K562 (cell line): ENCODE results near the gene SPATA20. TPM values are rescaled to one million over a fixed set of nuclear protein-coding genes. Genes with fewer than 3 reads are reported as not detected.

ENCODE experiments used
- ARID2 ChIP-seq: fragments of 450-650 bp; IDR thresholded peaks from 2 replicates; pipeline ENCODE4 v1.6.1; 2017; ENCODE audit warnings: antibody characterized with exemption, mild to moderate bottlenecking
- KAT2B ChIP-seq: IDR thresholded peaks from one replicate; pipeline ENCODE4 v1.6.1; 2012; ENCODE audit warnings: low read depth, mild to moderate bottlenecking, control low read depth, inconsistent platforms, low read length, moderate library complexity
- KLF16 ChIP-seq: IDR thresholded peaks from 2 replicates; pipeline ENCODE4 v1.6.1; 2016; ENCODE audit warnings: antibody characterized with exemption
- MEIS2 ChIP-seq: fragments of 450-650 bp; IDR thresholded peaks from 2 replicates; pipeline ENCODE4 v1.6.1; 2014; ENCODE audit warnings: mild to moderate bottlenecking; ENCODE audit not compliant: partially characterized antibody
- OTX1 ChIP-seq: fragments of 450-650 bp; formaldehyde crosslinking; IDR thresholded peaks from 2 replicates; pipeline ENCODE4 v1.4.0; 2022; ENCODE audit warnings: mild to moderate bottlenecking
- POLR2A ChIP-seq: fragments of 450-650 bp; conservative IDR thresholded peaks from 2 replicates; pipeline ENCODE4 v1.6.1; 2016
- RFX5 ChIP-seq: IDR thresholded peaks from 2 replicates; pipeline ENCODE4 v1.6.1; 2011; ENCODE audit warnings: low read depth, mild to moderate bottlenecking, improper control_type of control experiment, low read length
- SAP30 ChIP-seq: fragments of 200-600 bp; sonication (generic); IDR thresholded peaks from 2 replicates; pipeline ENCODE4 v1.6.1; 2012; ENCODE audit warnings: borderline replicate concordance, low read depth, mild to moderate bottlenecking, moderate library complexity, low read length, control low read depth, inconsistent platforms; ENCODE audit not compliant: insufficient read depth, poor library complexity, severe bottlenecking
- SOX6 ChIP-seq: fragments of 450-650 bp; IDR thresholded peaks from 2 replicates; pipeline ENCODE4 v1.6.1; 2014; ENCODE audit warnings: mild to moderate bottlenecking
- TOE1 ChIP-seq, 2 experiments: fragments of 450-650 bp in 1 of 2; sonication (generic) in 1 of 2; formaldehyde crosslinking in 1 of 2; IDR thresholded peaks; 2 replicates each; pipeline versions ENCODE4 v1.7.1 to v1.8.0; 2016 to 2022; ENCODE audit warnings: borderline replicate concordance in 2 of 2, mild to moderate bottlenecking in 2 of 2, antibody characterized with exemption in 1 of 2, inconsistent platforms in 1 of 2, low read depth in 1 of 2, missing genetic modification reagents in 1 of 2, moderate library complexity in 1 of 2
- ZNF134 ChIP-seq: fragments of 250-450 bp; sonication (Bioruptor Pico); conservative IDR thresholded peaks from 2 replicates; pipeline ENCODE4 v1.4.0; 2020
- ZNF263 ChIP-seq: sonication (generic); formaldehyde crosslinking; IDR thresholded peaks from 2 replicates; pipeline ENCODE4 v1.8.0; 2022; ENCODE audit warnings: mild to moderate bottlenecking, missing genetic modification reagents, borderline replicate concordance
- polyA plus RNA-seq, 8 experiments: library from polyadenylated mRNA; depleted of rRNA in 4 of 8; stranded (reverse) in 5 of 8; unstranded in 3 of 8; fragments of >200 nt; fragmentation: Nextera tagmentation in 2 of 8; fragmentation: Illumina TruSeq in 1 of 8; extraction: Ambion mirVana in 2 of 8; extraction: Trizol in 1 of 8; gene quantifications; 2 replicates each; pipeline versions ENCODE4 v1.2.1 to v1.2.3, GENCODE V29; 2011 to 2014; ENCODE audit warnings: inconsistent platforms in 1 of 8, missing spikeins in 1 of 8
- total RNA-seq, 7 experiments: library from RNA; depleted of rRNA in 6 of 7; stranded (reverse); fragments of >200 nt in 6 of 7; fragmentation: Illumina TruSeq in 2 of 7; extraction: Trizol in 2 of 7; gene quantifications; 2 replicates each; pipeline versions ENCODE4 v1.2.1 to v1.2.3, GENCODE V29; 2011 to 2021; ENCODE audit warnings: low replicate concordance in 1 of 7
- TF ChIP-seq, protein P1 (sequence below): fragments of 450-650 bp; IDR thresholded peaks from 2 replicates; pipeline ENCODE4 v1.6.1; 2017; ENCODE audit warnings: antibody characterized with exemption, mild to moderate bottlenecking
- TF ChIP-seq, protein P2 (sequence below): fragments of 250-450 bp; sonication (Bioruptor Pico); IDR thresholded peaks from 2 replicates; pipeline ENCODE4 v1.8.0; 2022; ENCODE audit warnings: inconsistent platforms
- TF ChIP-seq, protein P3 (sequence below), 2 experiments: fragments of 450-650 bp; IDR thresholded peaks; 2 replicates each; pipeline ENCODE4 v1.6.1; 2018; ENCODE audit warnings: mild to moderate bottlenecking in 2 of 2, low read depth in 1 of 2; ENCODE audit not compliant: partially characterized antibody in 2 of 2

SPATA20 gene
- total and polyA plus RNA-seq, 9 of the 15 experiments (the other 6 are each of a cell fraction or from before 2014, with no cell fraction given), result 0.08 to 4.0 (median 1.5) TPM

DNA sequence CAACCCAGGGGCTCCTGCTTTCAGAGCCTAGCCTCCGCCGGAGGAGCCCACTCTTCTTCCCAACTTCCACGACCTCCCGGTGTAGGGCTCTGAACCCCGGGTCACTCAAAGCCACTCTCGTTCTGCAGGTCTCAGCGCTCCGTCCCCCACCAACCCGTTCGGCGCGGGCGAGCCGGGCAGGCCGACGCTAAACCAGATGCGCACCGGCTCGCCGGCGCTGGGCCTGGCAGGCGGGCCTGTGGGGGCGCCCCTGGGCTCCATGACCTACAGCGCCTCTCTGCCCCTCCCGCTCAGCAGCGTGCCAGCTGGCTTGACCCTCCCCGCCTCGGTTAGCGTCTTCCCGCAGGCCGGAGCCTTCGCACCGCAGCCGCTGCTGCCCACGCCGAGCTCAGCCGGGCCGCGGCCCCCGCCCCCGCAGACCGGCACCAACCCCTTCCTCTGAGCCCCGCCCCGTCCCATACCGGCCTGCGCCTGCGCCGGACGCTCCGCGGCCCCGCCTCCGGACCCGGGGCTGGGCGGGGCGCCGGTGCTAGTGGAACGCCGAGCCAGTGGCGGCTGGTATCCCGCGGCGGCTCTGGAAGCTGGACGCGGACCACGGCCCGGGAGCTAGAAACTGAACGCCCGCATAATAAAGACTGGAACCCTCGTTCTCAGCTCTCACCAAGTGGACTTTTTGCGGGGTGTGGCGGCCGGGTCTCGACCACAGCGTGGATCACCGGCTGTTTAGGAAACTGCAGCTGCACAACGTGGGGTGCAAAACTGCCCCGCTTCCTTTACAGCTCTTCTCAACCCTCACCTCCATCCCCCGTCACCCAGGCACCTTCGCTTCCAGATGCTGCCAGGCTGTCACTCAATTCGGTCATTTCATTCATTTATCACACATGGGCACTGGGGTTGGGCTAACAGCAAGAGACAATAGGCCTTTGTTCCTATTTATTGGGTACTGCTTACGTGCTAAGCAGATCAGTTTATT lies 5.0 kb upstream of the SPATA20 start (continued):
- TF ChIP-seq, protein P1, sequence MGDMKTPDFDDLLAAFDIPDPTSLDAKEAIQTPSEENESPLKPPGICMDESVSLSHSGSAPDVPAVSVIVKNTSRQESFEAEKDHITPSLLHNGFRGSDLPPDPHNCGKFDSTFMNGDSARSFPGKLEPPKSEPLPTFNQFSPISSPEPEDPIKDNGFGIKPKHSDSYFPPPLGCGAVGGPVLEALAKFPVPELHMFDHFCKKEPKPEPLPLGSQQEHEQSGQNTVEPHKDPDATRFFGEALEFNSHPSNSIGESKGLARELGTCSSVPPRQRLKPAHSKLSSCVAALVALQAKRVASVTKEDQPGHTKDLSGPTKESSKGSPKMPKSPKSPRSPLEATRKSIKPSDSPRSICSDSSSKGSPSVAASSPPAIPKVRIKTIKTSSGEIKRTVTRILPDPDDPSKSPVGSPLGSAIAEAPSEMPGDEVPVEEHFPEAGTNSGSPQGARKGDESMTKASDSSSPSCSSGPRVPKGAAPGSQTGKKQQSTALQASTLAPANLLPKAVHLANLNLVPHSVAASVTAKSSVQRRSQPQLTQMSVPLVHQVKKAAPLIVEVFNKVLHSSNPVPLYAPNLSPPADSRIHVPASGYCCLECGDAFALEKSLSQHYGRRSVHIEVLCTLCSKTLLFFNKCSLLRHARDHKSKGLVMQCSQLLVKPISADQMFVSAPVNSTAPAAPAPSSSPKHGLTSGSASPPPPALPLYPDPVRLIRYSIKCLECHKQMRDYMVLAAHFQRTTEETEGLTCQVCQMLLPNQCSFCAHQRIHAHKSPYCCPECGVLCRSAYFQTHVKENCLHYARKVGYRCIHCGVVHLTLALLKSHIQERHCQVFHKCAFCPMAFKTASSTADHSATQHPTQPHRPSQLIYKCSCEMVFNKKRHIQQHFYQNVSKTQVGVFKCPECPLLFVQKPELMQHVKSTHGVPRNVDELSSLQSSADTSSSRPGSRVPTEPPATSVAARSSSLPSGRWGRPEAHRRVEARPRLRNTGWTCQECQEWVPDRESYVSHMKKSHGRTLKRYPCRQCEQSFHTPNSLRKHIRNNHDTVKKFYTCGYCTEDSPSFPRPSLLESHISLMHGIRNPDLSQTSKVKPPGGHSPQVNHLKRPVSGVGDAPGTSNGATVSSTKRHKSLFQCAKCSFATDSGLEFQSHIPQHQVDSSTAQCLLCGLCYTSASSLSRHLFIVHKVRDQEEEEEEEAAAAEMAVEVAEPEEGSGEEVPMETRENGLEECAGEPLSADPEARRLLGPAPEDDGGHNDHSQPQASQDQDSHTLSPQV, result no peak
- no peak for TF ChIP-seq KAT2B
- TF ChIP-seq ZNF134 (CRISPR knock-in tag), result no peak
- no peak for TF ChIP-seq SAP30
- peak; percentile 64; the same call in 1 of the 2 replicates for TF ChIP-seq POLR2A
- TF ChIP-seq SOX6, result no peak
- no peak for TF ChIP-seq TOE1 (IDR thresholded peaks at IDR 0.05; ENCODE audit: borderline replicate concordance)
- TF ChIP-seq TOE1 (CRISPR knock-in tag; IDR thresholded peaks at IDR 0.05; ENCODE audit: borderline replicate concordance, low read depth), result no peak
- no peak for TF ChIP-seq ZNF263
- no peak for TF ChIP-seq ARID2
- TF ChIP-seq, protein P2, sequence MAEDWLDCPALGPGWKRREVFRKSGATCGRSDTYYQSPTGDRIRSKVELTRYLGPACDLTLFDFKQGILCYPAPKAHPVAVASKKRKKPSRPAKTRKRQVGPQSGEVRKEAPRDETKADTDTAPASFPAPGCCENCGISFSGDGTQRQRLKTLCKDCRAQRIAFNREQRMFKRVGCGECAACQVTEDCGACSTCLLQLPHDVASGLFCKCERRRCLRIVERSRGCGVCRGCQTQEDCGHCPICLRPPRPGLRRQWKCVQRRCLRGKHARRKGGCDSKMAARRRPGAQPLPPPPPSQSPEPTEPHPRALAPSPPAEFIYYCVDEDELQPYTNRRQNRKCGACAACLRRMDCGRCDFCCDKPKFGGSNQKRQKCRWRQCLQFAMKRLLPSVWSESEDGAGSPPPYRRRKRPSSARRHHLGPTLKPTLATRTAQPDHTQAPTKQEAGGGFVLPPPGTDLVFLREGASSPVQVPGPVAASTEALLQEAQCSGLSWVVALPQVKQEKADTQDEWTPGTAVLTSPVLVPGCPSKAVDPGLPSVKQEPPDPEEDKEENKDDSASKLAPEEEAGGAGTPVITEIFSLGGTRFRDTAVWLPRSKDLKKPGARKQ (CRISPR knock-in tag), result no peak
- peak; percentile 83 for TF ChIP-seq MEIS2
- no peak for TF ChIP-seq RFX5
- TF ChIP-seq OTX1 (CRISPR knock-in tag), result no peak
- TF ChIP-seq KLF16, result no peak
- TF ChIP-seq, protein P3, sequence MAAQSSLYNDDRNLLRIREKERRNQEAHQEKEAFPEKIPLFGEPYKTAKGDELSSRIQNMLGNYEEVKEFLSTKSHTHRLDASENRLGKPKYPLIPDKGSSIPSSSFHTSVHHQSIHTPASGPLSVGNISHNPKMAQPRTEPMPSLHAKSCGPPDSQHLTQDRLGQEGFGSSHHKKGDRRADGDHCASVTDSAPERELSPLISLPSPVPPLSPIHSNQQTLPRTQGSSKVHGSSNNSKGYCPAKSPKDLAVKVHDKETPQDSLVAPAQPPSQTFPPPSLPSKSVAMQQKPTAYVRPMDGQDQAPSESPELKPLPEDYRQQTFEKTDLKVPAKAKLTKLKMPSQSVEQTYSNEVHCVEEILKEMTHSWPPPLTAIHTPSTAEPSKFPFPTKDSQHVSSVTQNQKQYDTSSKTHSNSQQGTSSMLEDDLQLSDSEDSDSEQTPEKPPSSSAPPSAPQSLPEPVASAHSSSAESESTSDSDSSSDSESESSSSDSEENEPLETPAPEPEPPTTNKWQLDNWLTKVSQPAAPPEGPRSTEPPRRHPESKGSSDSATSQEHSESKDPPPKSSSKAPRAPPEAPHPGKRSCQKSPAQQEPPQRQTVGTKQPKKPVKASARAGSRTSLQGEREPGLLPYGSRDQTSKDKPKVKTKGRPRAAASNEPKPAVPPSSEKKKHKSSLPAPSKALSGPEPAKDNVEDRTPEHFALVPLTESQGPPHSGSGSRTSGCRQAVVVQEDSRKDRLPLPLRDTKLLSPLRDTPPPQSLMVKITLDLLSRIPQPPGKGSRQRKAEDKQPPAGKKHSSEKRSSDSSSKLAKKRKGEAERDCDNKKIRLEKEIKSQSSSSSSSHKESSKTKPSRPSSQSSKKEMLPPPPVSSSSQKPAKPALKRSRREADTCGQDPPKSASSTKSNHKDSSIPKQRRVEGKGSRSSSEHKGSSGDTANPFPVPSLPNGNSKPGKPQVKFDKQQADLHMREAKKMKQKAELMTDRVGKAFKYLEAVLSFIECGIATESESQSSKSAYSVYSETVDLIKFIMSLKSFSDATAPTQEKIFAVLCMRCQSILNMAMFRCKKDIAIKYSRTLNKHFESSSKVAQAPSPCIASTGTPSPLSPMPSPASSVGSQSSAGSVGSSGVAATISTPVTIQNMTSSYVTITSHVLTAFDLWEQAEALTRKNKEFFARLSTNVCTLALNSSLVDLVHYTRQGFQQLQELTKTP (IDR thresholded peaks at IDR 0.05; ENCODE audit: low read depth in 1 of 2, partially characterized antibody in 2 of 2), result no peak
